B cell (primary cell): ENCODE data around the gene WNT9B.

Source experiments
- EZH2 ChIP-seq: IDR thresholded peaks from 2 replicates; pipeline ENCODE4 v1.6.1; 2012; ENCODE audit warnings: borderline replicate concordance, low read depth, mild to moderate bottlenecking, moderate library complexity, low read length; ENCODE audit not compliant: insufficient read depth, poor library complexity, severe bottlenecking
- TF ChIP-seq, protein P1 (sequence below): fragments of 200-600 bp; IDR thresholded peaks from one replicate; pipeline ENCODE4 v1.8.0; 2022; ENCODE audit warnings: antibody characterized with exemption, mild to moderate bottlenecking

DNA sequence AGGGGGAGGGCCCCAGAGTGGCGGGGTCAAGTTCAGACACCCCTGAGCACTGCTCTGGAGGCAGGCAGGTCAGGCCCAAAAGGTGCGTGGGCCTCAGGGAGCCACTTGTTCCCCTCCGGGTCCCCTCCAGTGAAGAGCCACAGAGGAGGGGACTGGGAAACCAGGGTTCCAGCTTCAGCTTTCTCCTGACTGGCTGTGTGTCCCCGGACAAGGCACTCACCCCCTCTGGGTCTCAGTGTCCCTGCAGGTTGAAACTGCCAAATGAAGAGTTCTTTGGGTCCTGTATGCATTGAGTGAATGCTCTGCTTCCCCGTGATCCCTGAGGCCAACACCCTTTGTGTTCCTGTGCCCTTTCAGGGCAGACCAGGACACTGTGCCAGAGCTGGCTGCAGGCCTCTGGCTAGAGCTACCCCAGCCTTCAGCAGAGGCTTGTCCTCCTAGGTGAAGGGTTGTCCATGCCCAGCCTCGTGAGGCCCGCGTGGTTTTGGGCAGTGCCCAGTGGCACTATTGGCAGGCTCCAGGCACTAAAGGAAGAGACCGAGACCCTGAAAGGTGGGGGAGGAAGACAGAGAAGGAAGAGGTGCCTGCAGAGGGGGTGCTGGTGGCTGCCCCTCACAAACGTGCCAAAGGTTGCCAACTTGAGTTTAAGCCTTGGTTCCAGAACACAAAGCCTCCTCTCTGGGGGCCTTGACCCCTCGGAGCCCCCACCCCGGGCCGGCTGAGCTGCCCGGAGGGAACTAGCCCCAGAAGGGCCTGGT is 19.6 kb upstream of the WNT9B start:
- TF ChIP-seq, protein P1, sequence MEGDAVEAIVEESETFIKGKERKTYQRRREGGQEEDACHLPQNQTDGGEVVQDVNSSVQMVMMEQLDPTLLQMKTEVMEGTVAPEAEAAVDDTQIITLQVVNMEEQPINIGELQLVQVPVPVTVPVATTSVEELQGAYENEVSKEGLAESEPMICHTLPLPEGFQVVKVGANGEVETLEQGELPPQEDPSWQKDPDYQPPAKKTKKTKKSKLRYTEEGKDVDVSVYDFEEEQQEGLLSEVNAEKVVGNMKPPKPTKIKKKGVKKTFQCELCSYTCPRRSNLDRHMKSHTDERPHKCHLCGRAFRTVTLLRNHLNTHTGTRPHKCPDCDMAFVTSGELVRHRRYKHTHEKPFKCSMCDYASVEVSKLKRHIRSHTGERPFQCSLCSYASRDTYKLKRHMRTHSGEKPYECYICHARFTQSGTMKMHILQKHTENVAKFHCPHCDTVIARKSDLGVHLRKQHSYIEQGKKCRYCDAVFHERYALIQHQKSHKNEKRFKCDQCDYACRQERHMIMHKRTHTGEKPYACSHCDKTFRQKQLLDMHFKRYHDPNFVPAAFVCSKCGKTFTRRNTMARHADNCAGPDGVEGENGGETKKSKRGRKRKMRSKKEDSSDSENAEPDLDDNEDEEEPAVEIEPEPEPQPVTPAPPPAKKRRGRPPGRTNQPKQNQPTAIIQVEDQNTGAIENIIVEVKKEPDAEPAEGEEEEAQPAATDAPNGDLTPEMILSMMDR, result no peak
- TF ChIP-seq EZH2, result no peak
